HepG2 (cell line): ENCODE measurements around the gene HDAC10.

Experiments used
- FOSL1 ChIP-seq: sonication (generic); formaldehyde crosslinking; IDR thresholded peaks from 2 replicates; pipeline ENCODE4 v1.9.0; 2021; ENCODE audit warnings: missing genetic modification reagents, borderline replicate concordance
- MEIS1 ChIP-seq: sonication (generic); formaldehyde crosslinking; IDR thresholded peaks from 2 replicates; pipeline ENCODE4 v1.9.0; 2021; ENCODE audit warnings: mild to moderate bottlenecking, missing genetic modification reagents, moderate library complexity, borderline replicate concordance
- NR2F6 ChIP-seq, 2 experiments: IDR thresholded peaks; 2 replicates each; pipeline ENCODE4 v1.6.1; 2016; ENCODE audit warnings: antibody characterized with exemption in 1 of 2, mild to moderate bottlenecking in 1 of 2
- POLR2A ChIP-seq, 2 experiments: IDR thresholded peaks; 2 replicates each; pipeline ENCODE4 v1.6.1; 2011; ENCODE audit warnings: low read depth in 2 of 2, low read length in 2 of 2, mild to moderate bottlenecking in 1 of 2, moderate library complexity in 1 of 2; ENCODE audit not compliant: insufficient read depth in 1 of 2
- POLR2AphosphoS2 ChIP-seq: IDR thresholded peaks from 2 replicates; pipeline ENCODE4 v1.6.1; 2011; ENCODE audit warnings: low read depth, low read length, improper control_type of control experiment
- TARDBP ChIP-seq: sonication (generic); formaldehyde crosslinking; IDR thresholded peaks from 2 replicates; pipeline ENCODE4 v1.8.0; 2022; ENCODE audit warnings: mild to moderate bottlenecking, missing genetic modification reagents
- TBL1XR1 ChIP-seq: fragments of 150-350 bp; IDR thresholded peaks from 2 replicates; pipeline ENCODE4 v1.6.1; 2014; ENCODE audit warnings: borderline replicate concordance, low read length; ENCODE audit not compliant: partially characterized antibody
- ZNF121 ChIP-seq: sonication (generic); formaldehyde crosslinking; IDR thresholded peaks from 2 replicates; pipeline ENCODE4 v1.5.0; 2020; ENCODE audit warnings: mild to moderate bottlenecking, missing genetic modification reagents
- ZNF263 ChIP-seq: sonication (generic); formaldehyde crosslinking; IDR thresholded peaks from 2 replicates; pipeline ENCODE4 v1.4.0; 2020; ENCODE audit warnings: missing genetic modification reagents
- TF ChIP-seq, protein P1 (sequence below): IDR thresholded peaks from 2 replicates; pipeline ENCODE4 v1.6.1; 2012; ENCODE audit warnings: low read depth, low read length, improper control_type of control experiment
- TF ChIP-seq, protein P2 (sequence below): sonication (generic); formaldehyde crosslinking; conservative IDR thresholded peaks from 2 replicates; pipeline ENCODE4 v1.8.1; 2023; ENCODE audit warnings: missing genetic modification reagents

DNA sequence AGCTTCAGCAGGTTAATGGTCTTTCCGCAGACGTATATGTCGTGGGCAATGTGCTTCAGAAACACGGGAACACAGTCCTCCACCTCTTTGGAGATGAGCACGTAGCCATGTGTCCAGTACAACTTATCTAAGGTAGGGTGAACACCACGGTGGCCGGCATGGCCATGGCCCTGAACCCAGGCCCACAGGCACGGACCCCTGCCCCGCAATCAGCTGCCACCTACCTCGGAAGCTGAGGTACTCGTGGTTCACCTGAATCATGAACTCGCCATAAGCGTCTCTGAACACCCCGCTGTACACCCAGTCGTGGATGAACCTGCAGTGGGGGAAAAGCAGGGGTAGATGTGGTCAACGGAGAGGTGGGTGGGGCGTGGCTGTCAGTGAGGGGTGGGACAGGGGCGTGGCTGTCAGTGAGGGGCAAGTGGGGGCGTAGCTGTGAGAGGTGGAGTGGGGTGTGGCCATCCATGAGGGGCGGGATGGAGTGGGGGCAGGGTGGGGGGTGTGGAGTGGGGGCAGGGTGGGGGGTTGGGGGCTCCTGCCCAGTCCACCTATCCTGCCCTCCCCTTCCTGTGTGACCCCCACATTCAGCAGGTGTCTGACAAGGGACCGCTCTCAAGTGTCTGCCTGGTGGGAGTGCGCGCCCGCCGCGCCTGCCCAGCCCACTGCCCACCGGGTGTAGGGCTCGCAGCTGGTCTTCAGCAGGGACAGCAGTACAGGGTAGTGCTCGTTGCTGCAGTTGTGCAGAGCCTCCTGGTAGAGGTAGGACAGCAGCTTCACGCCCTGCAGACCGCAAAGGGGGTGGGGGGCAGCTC is 24.8 kb downstream of the HDAC10 start:
- TF ChIP-seq TBL1XR1 (no peak), POLR2A (IDR thresholded peaks at IDR 0.05; ENCODE audit: insufficient read depth in 1 of 2, low read depth in 2 of 2, low read length in 2 of 2) (no peak), TARDBP (CRISPR knock-in tag) (no peak), POLR2AphosphoS2 (no peak), ZNF121 (CRISPR knock-in tag) (no peak), ZNF263 (no peak), MEIS1 (CRISPR knock-in tag) (no peak), NR2F6 (IDR thresholded peaks at IDR 0.05) (no peak), NR2F6 (CRISPR knock-in tag; IDR thresholded peaks at IDR 0.05) (no peak), FOSL1 (CRISPR knock-in tag) (no peak)
- TF ChIP-seq, protein P1, sequence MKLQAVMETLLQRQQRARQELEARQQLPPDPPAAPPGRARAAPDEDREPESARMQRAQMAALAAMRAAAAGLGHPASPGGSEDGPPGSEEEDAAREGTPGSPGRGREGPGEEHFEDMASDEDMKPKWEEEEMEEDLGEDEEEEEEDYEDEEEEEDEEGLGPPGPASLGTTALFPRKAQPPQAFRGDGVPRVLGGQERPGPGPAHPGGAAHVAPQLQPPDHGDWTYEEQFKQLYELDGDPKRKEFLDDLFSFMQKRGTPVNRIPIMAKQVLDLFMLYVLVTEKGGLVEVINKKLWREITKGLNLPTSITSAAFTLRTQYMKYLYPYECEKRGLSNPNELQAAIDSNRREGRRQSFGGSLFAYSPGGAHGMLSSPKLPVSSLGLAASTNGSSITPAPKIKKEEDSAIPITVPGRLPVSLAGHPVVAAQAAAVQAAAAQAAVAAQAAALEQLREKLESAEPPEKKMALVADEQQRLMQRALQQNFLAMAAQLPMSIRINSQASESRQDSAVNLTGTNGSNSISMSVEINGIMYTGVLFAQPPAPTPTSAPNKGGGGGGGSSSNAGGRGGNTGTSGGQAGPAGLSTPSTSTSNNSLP, result no peak
- TF ChIP-seq, protein P2, sequence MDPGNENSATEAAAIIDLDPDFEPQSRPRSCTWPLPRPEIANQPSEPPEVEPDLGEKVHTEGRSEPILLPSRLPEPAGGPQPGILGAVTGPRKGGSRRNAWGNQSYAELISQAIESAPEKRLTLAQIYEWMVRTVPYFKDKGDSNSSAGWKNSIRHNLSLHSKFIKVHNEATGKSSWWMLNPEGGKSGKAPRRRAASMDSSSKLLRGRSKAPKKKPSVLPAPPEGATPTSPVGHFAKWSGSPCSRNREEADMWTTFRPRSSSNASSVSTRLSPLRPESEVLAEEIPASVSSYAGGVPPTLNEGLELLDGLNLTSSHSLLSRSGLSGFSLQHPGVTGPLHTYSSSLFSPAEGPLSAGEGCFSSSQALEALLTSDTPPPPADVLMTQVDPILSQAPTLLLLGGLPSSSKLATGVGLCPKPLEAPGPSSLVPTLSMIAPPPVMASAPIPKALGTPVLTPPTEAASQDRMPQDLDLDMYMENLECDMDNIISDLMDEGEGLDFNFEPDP (CRISPR knock-in tag), result no peak
